Measurements from ENCODE around the gene BCL2L14. TPM values are rescaled to one million over a fixed set of nuclear protein-coding genes. Genes with fewer than 3 reads are reported as not detected.
A peak's percentile ranks its signal among the peaks of the same experiment; 100 is the strongest.

BCL2L14 gene
- total RNA-seq, 8 experiments from 2014 or later = 0.36 to 1.9 (median 0.95) TPM

DNA sequence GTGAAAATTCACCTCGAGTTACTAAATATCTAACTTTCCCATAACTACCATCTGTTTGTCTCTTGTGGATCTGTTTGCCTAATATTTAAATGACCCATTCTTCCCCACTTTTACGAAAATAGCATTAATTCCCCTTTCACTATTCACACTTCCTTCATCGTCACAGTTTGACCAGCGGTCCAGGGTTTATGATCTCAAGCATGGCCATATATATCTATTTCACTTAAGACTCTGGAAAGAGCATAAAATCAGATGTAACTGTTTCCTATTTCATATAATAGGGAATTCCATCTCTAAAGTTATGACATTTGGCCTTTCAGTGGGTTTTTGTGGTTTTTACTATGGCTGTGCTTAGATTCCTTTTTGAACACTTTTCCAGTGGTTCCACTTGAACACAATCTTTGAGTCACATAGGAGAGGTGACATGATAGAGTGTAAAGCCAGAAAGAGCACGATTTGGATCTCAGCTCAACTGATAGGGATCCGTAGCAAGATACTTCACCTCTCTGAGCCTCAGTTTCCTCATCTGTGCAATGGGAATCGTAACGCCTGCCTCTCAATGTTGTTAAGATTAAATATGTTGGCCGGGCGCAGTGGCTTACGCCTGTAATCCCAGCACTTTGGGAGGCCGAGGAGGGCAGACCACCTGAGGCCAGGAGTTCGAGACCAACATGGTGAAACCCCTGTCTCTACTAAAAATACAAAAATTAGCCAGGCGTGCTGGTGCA, 754 bp upstream of the BCL2L14 start:
- no peak overlapping the region for H3K4me3 ChIP-seq
- no peak overlapping the region for H3K27ac ChIP-seq
- WGBS, 10 experiments = 60 to 100% (median 84%) methylated on average over 1 to 13 of the region's 14 CpGs
- no peak for ATAC-seq (replicated peaks in 6 of 8)
- no peaks in the 10 kb centered on the region for H3K4me1 ChIP-seq (replicated peaks in 1 of 2)
- in situ Hi-C loops (cut with MboI; ENCODE audit: low pct_unique_long_range_greater_than_20kb in 2 of 9, low sequenced_read_pairs in 9 of 9, unreplicated experiment in 9 of 9) = no loop called here

DNA sequence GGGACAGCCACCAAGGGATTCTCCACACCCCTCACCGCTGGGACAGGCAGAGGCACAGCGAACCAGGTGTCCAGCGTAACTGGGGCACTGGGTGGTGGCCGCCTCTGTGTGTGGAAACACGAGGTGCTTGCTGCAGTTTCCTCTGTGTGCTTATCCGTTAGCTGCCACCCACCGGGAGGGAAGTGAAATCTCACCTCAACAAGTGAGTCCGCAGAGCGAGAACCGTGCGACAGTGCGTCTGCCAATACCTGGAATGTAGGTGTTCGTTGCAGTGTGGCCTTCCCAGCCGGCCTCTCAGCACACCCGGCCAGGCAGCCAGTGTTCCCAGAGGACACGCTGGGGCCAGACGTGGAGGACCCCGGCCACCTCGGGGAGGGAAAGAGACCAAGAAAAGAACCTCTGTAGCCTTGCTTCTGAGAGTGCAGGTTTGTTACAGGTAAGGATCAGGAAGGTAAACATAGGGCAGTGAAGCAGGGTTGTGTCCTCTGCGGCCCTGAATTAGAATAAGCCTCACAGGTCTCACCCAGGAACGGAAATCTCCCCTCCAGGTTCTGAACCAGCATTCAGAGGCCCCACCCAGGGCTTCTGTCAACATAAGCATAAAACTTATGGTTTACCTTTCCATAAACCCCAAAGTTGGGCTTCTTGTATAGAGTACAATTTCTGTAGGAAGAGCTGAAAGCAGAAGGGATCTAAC, 1.5 kb downstream of the BCL2L14 start:
- Histone ChIP-seq H3K27ac (no peak overlapping the region), H3K4me1 (replicated peaks in 1 of 2) (no peaks in the 10 kb centered on the region), H3K4me3 (no peak overlapping the region)
- ATAC-seq (replicated peaks in 6 of 8) = no peak
- WGBS, 10 experiments = 43 to 93% (median 60%) methylated on average over 1 to 2 of the region's 21 CpGs; no CpG with 5 or more reads in 5 of the 10 experiments
- in situ Hi-C loops (cut with MboI; ENCODE audit: low pct_unique_long_range_greater_than_20kb in 2 of 9, low sequenced_read_pairs in 9 of 9, unreplicated experiment in 9 of 9) = no loop called here

DNA sequence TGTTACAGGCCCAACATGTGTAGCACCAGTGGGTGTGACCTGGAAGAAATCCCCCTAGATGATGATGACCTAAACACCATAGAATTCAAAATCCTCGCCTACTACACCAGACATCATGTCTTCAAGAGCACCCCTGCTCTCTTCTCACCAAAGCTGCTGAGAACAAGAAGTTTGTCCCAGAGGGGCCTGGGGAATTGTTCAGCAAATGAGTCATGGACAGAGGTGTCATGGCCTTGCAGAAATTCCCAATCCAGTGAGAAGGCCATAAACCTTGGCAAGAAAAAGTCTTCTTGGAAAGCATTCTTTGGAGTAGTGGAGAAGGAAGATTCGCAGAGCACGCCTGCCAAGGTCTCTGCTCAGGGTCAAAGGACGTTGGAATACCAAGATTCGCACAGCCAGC, 8.6 kb downstream of the BCL2L14 start:
- Histone ChIP-seq H3K4me1 (replicated peaks in 1 of 2) (no peaks in the 10 kb centered on the region), H3K4me3 (no peak overlapping the region), H3K27ac (no peak overlapping the region)
- 56 to 100% (median 92%) methylated on average over 1 to 5 of the region's 5 CpGs; no CpG with 5 or more reads in 3 of the 10 experiments for WGBS, 10 experiments
- in situ Hi-C loops (cut with MboI; ENCODE audit: low pct_unique_long_range_greater_than_20kb in 2 of 9, low sequenced_read_pairs in 9 of 9, unreplicated experiment in 9 of 9) = loop anchor here in 2 of 9 experiments (25.0 kb wide), 2 partner anchors 233 to 258 kb away; no protein-coding TSS in a partner anchor
- no peak for ATAC-seq (replicated peaks in 6 of 8)

DNA sequence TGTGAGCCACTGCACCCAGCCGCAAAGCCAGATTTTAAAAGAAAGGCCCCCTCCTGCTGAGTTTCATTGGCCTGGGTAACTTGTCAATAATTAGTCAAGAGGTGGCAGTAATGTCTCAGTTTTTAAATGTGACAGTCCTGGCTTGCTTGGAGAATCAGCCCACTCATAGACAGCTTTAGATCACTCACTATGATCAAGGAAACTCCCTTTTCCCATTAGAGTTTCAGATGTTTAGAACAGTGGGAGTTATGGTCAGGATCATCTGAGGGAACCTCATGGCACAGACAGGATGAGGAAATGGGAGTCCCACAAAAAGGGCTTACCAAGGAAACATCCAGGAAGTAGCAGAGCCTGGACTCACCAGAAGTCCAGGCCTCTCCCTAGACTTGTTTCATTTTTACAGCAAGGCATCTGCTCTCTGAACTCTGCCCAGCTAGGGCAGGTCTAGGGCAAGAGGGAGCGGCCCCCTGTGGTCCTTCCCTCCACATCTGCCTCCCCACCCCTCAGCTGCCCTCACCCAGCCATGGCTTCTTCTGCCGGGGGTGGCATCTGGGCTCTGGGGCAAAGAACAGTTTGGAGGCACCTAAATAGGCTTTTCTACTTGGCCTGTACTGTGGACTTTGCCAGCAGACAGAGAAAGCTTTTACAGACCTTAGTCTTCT, 11.2 kb downstream of the BCL2L14 start:
- Histone ChIP-seq H3K4me1 (replicated peaks in 1 of 2) (peaks cover 9 to 10% of the 10 kb centered on the region in 2 donors), H3K27ac (no peak overlapping the region), H3K4me3 (no peak overlapping the region)
- 0 to 100% (median 90%) methylated on average over 1 to 3 of the region's 3 CpGs; no CpG with 5 or more reads in 4 of the 10 experiments for WGBS, 10 experiments
- in situ Hi-C loops (cut with MboI; ENCODE audit: low pct_unique_long_range_greater_than_20kb in 2 of 9, low sequenced_read_pairs in 9 of 9, unreplicated experiment in 9 of 9) = loop anchor here in 3 of 9 experiments (10.0 to 25.0 kb wide), 3 partner anchors 230 to 255 kb away; no protein-coding TSS in a partner anchor
- ATAC-seq (replicated peaks in 6 of 8) = peak; percentile 38 to 95 (median 50)

DNA sequence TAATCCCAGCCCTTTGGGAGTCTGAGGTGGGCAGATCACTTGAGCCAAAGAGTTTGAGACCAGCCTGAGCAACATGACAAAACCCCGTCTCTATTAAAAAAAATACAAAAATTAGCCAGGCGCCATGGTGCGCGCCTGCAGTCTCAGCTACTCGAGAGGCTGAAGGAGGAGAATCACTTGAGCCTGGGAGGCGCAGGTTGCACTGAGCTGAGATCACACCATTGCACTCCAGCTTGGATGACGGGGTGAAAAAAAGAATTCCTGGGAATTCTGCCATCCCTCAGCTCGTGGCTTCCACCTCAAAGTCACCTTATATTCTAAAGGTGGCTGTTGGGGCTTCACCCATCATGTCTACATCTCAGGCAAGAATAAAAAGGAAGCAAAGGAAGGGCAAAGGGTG, 12.9 kb downstream of the BCL2L14 start:
- H3K4me1 ChIP-seq (replicated peaks in 1 of 2) = peaks cover 18% of the 10 kb centered on the region in 2 donors
- ATAC-seq (replicated peaks in 6 of 8) = no peak
- 0 to 100% (median 77%) methylated on average over 1 to 6 of the region's 8 CpGs; no CpG with 5 or more reads in 4 of the 10 experiments for WGBS, 10 experiments
- H3K27ac ChIP-seq = no peak overlapping the region
- in situ Hi-C loops (cut with MboI; ENCODE audit: low pct_unique_long_range_greater_than_20kb in 2 of 9, low sequenced_read_pairs in 9 of 9, unreplicated experiment in 9 of 9) = loop anchor here in 3 of 9 experiments (10.0 to 25.0 kb wide), 3 partner anchors 229 to 254 kb away; no protein-coding TSS in a partner anchor
- no peak overlapping the region for H3K4me3 ChIP-seq

DNA sequence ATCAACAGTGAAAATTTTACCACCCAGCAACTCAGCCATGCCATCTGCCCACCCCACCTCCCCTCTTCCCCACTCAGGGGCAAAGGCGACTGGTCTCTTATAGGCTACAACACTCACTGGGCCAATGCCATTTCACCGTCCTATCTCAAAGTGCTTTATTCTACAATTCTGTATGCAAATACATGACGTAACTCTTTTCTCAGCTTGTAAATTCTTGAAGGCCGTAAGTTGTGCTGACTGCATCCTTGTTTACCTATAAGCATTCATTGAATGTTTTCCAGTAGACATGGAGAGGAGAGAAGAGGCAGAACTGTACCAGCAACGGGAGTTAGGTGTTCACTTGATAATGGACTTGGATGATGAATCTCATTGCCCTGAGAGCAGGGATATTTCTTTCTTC, 15.6 kb downstream of the BCL2L14 start:
- Histone ChIP-seq H3K27ac (peak overlapping the region in 1 of 2 donors; percentile 32), H3K4me3 (no peak overlapping the region), H3K4me1 (replicated peaks in 1 of 2) (peaks cover 18% of the 10 kb centered on the region in 2 donors)
- 32 to 82% (median 50%) methylated on average over 1 to 5 of the region's 5 CpGs; no CpG with 5 or more reads in 1 of the 10 experiments for WGBS, 10 experiments
- peak in 5 of 8 experiments; percentile 38 to 84 (median 61) for ATAC-seq (replicated peaks in 6 of 8)
- in situ Hi-C loops (cut with MboI; ENCODE audit: low pct_unique_long_range_greater_than_20kb in 2 of 9, low sequenced_read_pairs in 9 of 9, unreplicated experiment in 9 of 9) = loop anchor here in 3 of 9 experiments (10.0 to 25.0 kb wide), 3 partner anchors 226 to 251 kb away; no protein-coding TSS in a partner anchor

DNA sequence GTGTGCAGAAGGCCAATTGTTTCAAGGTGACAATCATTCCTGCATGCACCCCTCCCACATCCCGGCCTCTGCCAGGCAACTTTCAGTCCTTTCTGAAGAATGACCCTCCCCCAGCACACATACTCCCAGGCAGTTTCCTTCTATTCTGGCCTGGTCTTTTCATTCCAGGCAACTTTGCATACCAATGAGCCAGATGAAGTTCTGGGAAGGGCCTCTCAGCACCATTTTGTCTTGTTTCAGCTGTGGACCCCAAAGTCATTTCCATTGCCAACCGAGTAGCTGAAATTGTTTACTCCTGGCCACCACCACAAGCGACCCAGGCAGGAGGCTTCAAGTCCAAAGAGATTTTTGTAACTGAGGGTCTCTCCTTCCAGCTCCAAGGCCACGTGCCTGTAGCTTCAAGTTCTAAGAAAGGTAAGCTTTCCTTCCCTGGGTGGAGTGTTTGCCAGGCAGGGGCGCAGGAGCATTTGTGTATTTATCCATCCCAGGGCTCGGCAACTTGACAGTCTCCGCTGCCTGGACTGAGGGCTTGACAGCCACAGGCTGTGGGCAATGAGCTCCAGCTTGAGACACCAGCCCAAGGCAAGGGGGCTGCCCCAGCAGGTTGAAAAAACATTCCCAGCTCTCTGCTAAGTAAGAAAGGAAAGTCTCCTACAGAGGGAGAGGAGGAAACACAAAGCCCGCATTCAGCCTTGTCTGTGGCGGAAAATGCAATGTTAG, 16.4 kb downstream of the BCL2L14 start:
- ATAC-seq (replicated peaks in 6 of 8) = peak in 5 of 8 experiments; percentile 71 to 89 (median 75)
- Histone ChIP-seq H3K4me1 (replicated peaks in 1 of 2) (peaks cover 18% of the 10 kb centered on the region in 2 donors), H3K4me3 (no peak overlapping the region), H3K27ac (peak overlapping the region; percentile 70 to 78)
- WGBS, 10 experiments = 0 to 95% (median 58%) methylated on average over 1 to 6 of the region's 9 CpGs; no CpG with 5 or more reads in 2 of the 10 experiments
- in situ Hi-C loops (cut with MboI; ENCODE audit: low pct_unique_long_range_greater_than_20kb in 2 of 9, low sequenced_read_pairs in 9 of 9, unreplicated experiment in 9 of 9) = loop anchor here in 3 of 9 experiments (10.0 to 25.0 kb wide), 3 partner anchors 225 to 250 kb away; no protein-coding TSS in a partner anchor

DNA sequence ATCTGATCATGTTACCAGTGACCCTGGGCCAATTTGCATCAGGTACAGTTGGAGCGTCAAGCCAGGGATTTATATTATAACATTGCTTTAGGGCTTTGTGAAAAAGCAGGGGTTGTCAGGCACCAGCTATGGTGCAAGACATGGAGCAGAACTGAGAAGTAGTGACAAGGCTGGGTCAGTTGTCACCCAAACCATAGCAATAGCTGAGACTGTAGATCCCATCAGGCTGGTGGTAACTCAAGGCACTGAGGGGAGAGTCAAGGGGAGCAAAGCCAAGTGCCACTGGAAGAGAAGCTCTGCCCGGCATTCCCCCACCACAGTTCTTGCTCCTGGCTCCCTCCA, 16.9 kb downstream of the BCL2L14 start:
- Histone ChIP-seq H3K4me3 (no peak overlapping the region), H3K4me1 (replicated peaks in 1 of 2) (peaks cover 18% of the 10 kb centered on the region in 2 donors), H3K27ac (peak overlapping the region; percentile 70 to 78)
- ATAC-seq (replicated peaks in 6 of 8) = no peak
- in situ Hi-C loops (cut with MboI; ENCODE audit: low pct_unique_long_range_greater_than_20kb in 2 of 9, low sequenced_read_pairs in 9 of 9, unreplicated experiment in 9 of 9) = loop anchor here in 3 of 9 experiments (10.0 to 25.0 kb wide), 3 partner anchors 225 to 250 kb away; no protein-coding TSS in a partner anchor
- 71 to 100% (median 79%) methylated on average over 1 to 2 of the region's 2 CpGs; no CpG with 5 or more reads in 6 of the 10 experiments for WGBS, 10 experiments

DNA sequence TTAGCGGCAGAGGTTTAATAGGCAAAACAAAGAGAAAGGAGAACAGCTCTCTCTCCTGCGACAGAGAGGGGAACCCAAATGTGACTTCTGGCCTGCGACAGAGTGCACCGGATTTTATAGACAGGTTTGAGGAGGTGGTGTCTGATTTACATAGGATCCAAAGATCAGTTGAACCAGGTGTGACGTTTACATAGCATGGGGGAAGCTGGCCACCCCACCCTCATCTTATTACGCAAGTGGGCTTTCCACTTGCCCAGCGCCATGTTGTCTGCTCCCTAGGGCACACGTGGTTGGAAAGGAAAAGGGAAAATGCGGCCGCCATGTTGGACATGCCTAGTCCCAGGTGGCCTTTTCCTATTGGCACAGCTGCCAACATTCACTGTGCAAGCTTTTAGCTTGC, 17.4 kb downstream of the BCL2L14 start:
- in situ Hi-C loops (cut with MboI; ENCODE audit: low pct_unique_long_range_greater_than_20kb in 2 of 9, low sequenced_read_pairs in 9 of 9, unreplicated experiment in 9 of 9) = loop anchor here in 3 of 9 experiments (10.0 to 25.0 kb wide), 3 partner anchors 224 to 249 kb away; no protein-coding TSS in a partner anchor
- no peak for ATAC-seq (replicated peaks in 6 of 8)

DNA sequence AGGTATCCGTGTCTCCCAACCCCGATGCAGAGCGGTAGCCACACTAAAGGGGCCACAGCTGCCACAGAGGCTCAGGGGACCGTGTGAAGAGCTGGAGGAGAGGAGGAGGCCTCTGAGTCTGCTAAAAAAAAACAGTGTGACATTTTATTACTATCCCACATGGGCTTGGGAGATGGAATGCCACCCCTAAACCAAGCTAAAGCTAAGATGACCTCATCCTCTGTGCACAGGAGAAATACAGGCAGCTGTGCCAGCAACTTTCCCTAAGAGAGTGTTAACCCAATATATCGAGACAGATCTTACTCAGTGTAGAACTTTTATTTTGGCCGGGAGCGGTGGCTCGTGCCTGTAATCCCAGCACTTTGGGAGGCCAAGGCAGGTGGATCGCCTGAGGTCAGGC, 18.0 kb downstream of the BCL2L14 start:
- no peak for ATAC-seq (replicated peaks in 6 of 8)
- in situ Hi-C loops (cut with MboI; ENCODE audit: low pct_unique_long_range_greater_than_20kb in 2 of 9, low sequenced_read_pairs in 9 of 9, unreplicated experiment in 9 of 9) = loop anchor here in 3 of 9 experiments (10.0 to 25.0 kb wide), 3 partner anchors 224 to 249 kb away; no protein-coding TSS in a partner anchor
- no peak overlapping the region for H3K27ac ChIP-seq
- no peak overlapping the region for H3K4me3 ChIP-seq
- 33 to 93% (median 82%) methylated on average over 2 to 6 of the region's 9 CpGs; no CpG with 5 or more reads in 5 of the 10 experiments for WGBS, 10 experiments
- H3K4me1 ChIP-seq (replicated peaks in 1 of 2) = peaks cover 18% of the 10 kb centered on the region in 2 donors

More for the DNA sequence above, 17.4 kb downstream of the BCL2L14 start:
- H3K27ac ChIP-seq = peak overlapping the region in 1 of 2 donors; percentile 78
- peaks cover 18% of the 10 kb centered on the region in 2 donors for H3K4me1 ChIP-seq (replicated peaks in 1 of 2)
- no peak overlapping the region for H3K4me3 ChIP-seq
- WGBS, 10 experiments = 33 to 98% (median 81%) methylated on average over 1 to 7 of the region's 10 CpGs; no CpG with 5 or more reads in 1 of the 10 experiments

DNA sequence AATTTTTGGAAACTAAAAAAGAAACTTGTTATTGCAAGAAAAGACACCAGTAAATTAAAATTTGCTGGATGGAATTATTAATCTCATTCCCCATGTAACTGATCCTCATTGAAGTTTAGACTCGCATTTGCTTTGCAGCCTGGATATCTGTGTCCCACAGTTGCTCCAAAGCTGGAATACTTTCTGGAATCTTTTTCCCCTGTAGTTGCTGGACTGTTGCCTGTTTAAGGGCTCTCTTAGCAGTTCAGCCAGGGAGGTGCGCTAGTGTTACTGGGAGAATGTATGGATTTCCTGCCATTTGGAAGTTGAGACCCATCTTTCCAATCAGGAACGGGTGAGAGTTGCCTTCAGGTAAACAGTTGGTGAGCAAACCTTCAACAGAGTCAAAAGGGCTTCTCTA, 20.3 kb downstream of the BCL2L14 start:
- no peak overlapping the region for H3K4me3 ChIP-seq
- no peak for ATAC-seq (replicated peaks in 6 of 8)
- H3K4me1 ChIP-seq (replicated peaks in 1 of 2) = peaks cover 14 to 18% of the 10 kb centered on the region in 2 donors
- in situ Hi-C loops (cut with MboI; ENCODE audit: low pct_unique_long_range_greater_than_20kb in 2 of 9, low sequenced_read_pairs in 9 of 9, unreplicated experiment in 9 of 9) = loop anchor here in 2 of 9 experiments (25.0 kb wide), 2 partner anchors 221 to 246 kb away; no protein-coding TSS in a partner anchor
- WGBS, 10 experiments = 0 to 100% (median 59%) methylated on average over 1 to 3 of the region's 3 CpGs; no CpG with 5 or more reads in 2 of the 10 experiments
- no peak overlapping the region for H3K27ac ChIP-seq

All from motor neuron (in vitro differentiated cells).